AG04450 (cell line): Measurements from ENCODE around the gene MOK. TPM values are rescaled to one million over a fixed set of nuclear protein-coding genes. Genes with fewer than 3 reads are reported as not detected.

Source experiments
- CTCF ChIA-PET: fragments of 300-600, 350-600 bp; formaldehyde crosslinking; extraction: SDS; loops from one replicate; lab custom pipeline; 2022; ENCODE audit warnings: antibody characterized with exemption, inconsistent platforms; lab: Charles Lee
- POLR2A ChIA-PET: fragments of 350-600 bp; formaldehyde crosslinking; extraction: SDS; loops from one replicate; lab custom pipeline; 2021; ENCODE audit warnings: antibody characterized with exemption, inconsistent platforms; lab: Yijun Ruan, JAX
- DNase-seq: peaks from one replicate; pipeline ENCODE4 v3.0.0-alpha.2; 2011; ENCODE audit warnings: low read depth, low spot score
- H3K27ac ChIP-seq: one replicate; pipeline ENCODE4 v1.5.1; 2012; ENCODE audit warnings: low read depth, low read length, control low read depth
- H3K27me3 ChIP-seq: one replicate; pipeline ENCODE4 v1.6.0; 2012; ENCODE audit warnings: low read length; ENCODE audit not compliant: control insufficient read depth, insufficient read depth
- H3K4me3 ChIP-seq: 2 replicates; pipeline ENCODE4 v1.5.1; 2011; ENCODE audit warnings: mild to moderate bottlenecking, low read depth, low read length, control low read depth
- H3K9me3 ChIP-seq: 2 replicates; pipeline ENCODE4 v1.5.1; 2012; ENCODE audit warnings: low read length; ENCODE audit not compliant: control insufficient read depth, insufficient read depth
- CTCF ChIP-seq: IDR thresholded peaks from 2 replicates; pipeline ENCODE4 v1.5.1; 2011; ENCODE audit warnings: low read depth, low read length, control low read depth, inconsistent platforms
- polyA plus RNA-seq: library from polyadenylated mRNA; depleted of rRNA; stranded (reverse); fragments of >200 nt; gene quantifications from 2 replicates; pipeline ENCODE4 v1.2.3, GENCODE V29; 2011

Gene MOK
- polyA plus RNA-seq, 1 experiment, result 12.6 TPM

- no peaks in the 10 kb centered on the region for H3K27me3 ChIP-seq
- DNase-seq, result no peak
- no peak overlapping the region for H3K4me3 ChIP-seq
- TF ChIP-seq CTCF, result no peak
- H3K9me3 ChIP-seq, result no peaks in the 10 kb centered on the region
- H3K27ac ChIP-seq, result no peak overlapping the region
- CTCF ChIA-PET, result no interaction called here
- POLR2A ChIA-PET, result no interaction called here
Observed at GRCh38 chr14:102203382-102203781, 101.6 kb downstream of the MOK start.

GRCh38 chr14:102202944-102203343 lies 102.0 kb downstream of the MOK start:
- no peaks in the 10 kb centered on the region for H3K27me3 ChIP-seq
- no peak for DNase-seq
- POLR2A ChIA-PET, result no interaction called here
- no peak overlapping the region for H3K27ac ChIP-seq
- TF ChIP-seq CTCF, result no peak
- no peaks in the 10 kb centered on the region for H3K9me3 ChIP-seq
- CTCF ChIA-PET, result no interaction called here
- no peak overlapping the region for H3K4me3 ChIP-seq

GRCh38 chr14:102201776-102202175 lies 103.2 kb downstream of the MOK start:
- TF ChIP-seq CTCF, result no peak
- Histone ChIP-seq H3K9me3 (no peaks in the 10 kb centered on the region), H3K27me3 (no peaks in the 10 kb centered on the region), H3K4me3 (no peak overlapping the region), H3K27ac (no peak overlapping the region)
- CTCF ChIA-PET, result interaction anchor here (0.5 to 0.7 kb wide), 2 partner anchors 86 to 236 kb away, joined by 4 read pairs; no protein-coding TSS in a partner anchor
- POLR2A ChIA-PET, result interaction anchor here (0.6 kb wide), 1 partner anchor 51 kb away, joined by 3 read pairs; no protein-coding TSS in a partner anchor
- no peak for DNase-seq

- CTCF ChIA-PET, result interaction anchor here (0.5 kb wide), 1 partner anchor 86 kb away, joined by 4 read pairs; no protein-coding TSS in a partner anchor
- POLR2A ChIA-PET, result no interaction called here
- DNase-seq, result no peak
- no peak overlapping the region for H3K4me3 ChIP-seq
- H3K27me3 ChIP-seq, result no peaks in the 10 kb centered on the region
- TF ChIP-seq CTCF, result no peak
- no peaks in the 10 kb centered on the region for H3K9me3 ChIP-seq
- no peak overlapping the region for H3K27ac ChIP-seq
Observed at GRCh38 chr14:102201353-102201738, 103.6 kb downstream of the MOK start.

DNA sequence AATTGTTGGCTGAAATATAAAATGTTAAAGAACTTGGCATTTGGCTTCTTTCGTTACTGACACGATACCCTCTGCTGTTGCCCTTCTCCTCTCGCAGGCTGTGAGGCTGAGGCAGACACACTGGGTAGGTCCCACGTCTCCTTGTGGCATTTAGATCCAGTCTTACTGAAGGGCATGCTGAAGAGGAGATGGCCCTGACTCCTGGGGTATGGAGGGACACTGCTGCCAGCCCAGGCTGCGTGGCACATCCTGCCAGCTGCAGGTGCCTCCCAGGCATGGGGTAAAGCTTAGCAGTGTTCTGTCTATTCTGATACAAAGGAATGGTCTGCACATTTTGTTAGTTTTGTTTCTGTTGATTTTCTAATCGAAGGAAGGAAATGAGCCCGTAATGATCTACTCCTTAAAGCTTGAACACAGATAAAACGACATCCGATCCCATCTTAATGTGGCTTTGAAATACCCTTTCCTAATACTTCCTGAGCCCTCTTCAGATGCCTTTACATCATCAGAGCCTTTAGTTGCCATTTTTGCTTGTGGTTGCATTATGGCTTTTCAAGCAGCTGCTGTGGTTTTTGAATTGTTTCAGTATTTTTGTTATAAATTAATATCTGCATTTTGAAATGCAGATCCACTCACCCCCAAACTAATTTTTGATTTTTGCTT lies 104.1 kb downstream of the MOK start:
- POLR2A ChIA-PET, result no interaction called here
- Histone ChIP-seq H3K9me3 (no peaks in the 10 kb centered on the region), H3K27ac (no peak overlapping the region), H3K4me3 (no peak overlapping the region), H3K27me3 (no peaks in the 10 kb centered on the region)
- CTCF ChIA-PET, result interaction anchor here (1.0 kb wide), 1 partner anchor 105 kb away, joined by 4 read pairs; no protein-coding TSS in a partner anchor
- DNase-seq, result no peak
- TF ChIP-seq CTCF, result no peak
